MM.1S (cell line): Measurements from ENCODE around the gene NEDD4L.

Experiments used
- DNase-seq: peaks from one replicate; pipeline ENCODE4 v3.0.0-alpha.2; 2015
- H2AFZ ChIP-seq: fragments of 300-600 bp; sonication (generic); 2 replicates; pipeline ENCODE4 v1.6.0; 2016; ENCODE audit warnings: antibody characterized with exemption, low read length
- H3F3A ChIP-seq: fragments of 300-600 bp; sonication (generic); 2 replicates; pipeline ENCODE4 v1.6.1; 2016; ENCODE audit warnings: mild to moderate bottlenecking, antibody characterized with exemption, low read length, moderate library complexity, mixed read lengths; ENCODE audit not compliant: insufficient read depth
- H3K27ac ChIP-seq: fragments of 300-600 bp; sonication (generic); 2 replicates; pipeline ENCODE4 v1.5.1; 2016; ENCODE audit warnings: mild to moderate bottlenecking, low read length
- H3K27me3 ChIP-seq: fragments of 300-600 bp; sonication (generic); replicated peaks from 2 replicates; pipeline ENCODE4 v1.6.0; 2016; ENCODE audit warnings: low read length; ENCODE audit not compliant: insufficient read depth
- H3K36me3 ChIP-seq: fragments of 300-600 bp; sonication (generic); replicated peaks from 2 replicates; pipeline ENCODE4 v1.6.1; 2016; ENCODE audit warnings: mild to moderate bottlenecking, low read length, mixed read lengths; ENCODE audit not compliant: insufficient read depth
- H3K4me1 ChIP-seq: fragments of 300-600 bp; sonication (generic); 2 replicates; pipeline ENCODE4 v1.6.1; 2016; ENCODE audit warnings: low read length, mixed read lengths
- H3K4me2 ChIP-seq: fragments of 300-600 bp; sonication (generic); 2 replicates; pipeline ENCODE4 v1.6.0; 2016; ENCODE audit warnings: low read depth, low read length
- H3K4me3 ChIP-seq: fragments of 300-600 bp; sonication (generic); 2 replicates; pipeline ENCODE4 v1.5.1; 2016; ENCODE audit warnings: low read length, mixed read lengths
- H3K79me2 ChIP-seq: fragments of 300-600 bp; sonication (generic); 2 replicates; pipeline ENCODE4 v1.6.1; 2016; ENCODE audit warnings: mixed run types, low read length, mixed read lengths
- H3K9ac ChIP-seq: fragments of 300-600 bp; sonication (generic); 2 replicates; pipeline ENCODE4 v1.6.1; 2016; ENCODE audit warnings: low read length, mixed read lengths
- H3K9me2 ChIP-seq: fragments of 300-600 bp; sonication (generic); replicated peaks from 2 replicates; pipeline ENCODE4 v1.6.1; 2016; ENCODE audit warnings: mild to moderate bottlenecking, low read length, mixed read lengths; ENCODE audit not compliant: insufficient read depth
- H3K9me3 ChIP-seq: fragments of 300-600 bp; sonication (generic); replicated peaks from 2 replicates; pipeline ENCODE4 v1.6.1; 2016; ENCODE audit warnings: mild to moderate bottlenecking, low read length, mixed read lengths; ENCODE audit not compliant: insufficient read depth
- H4K20me1 ChIP-seq: fragments of 300-600 bp; sonication (generic); 2 replicates; pipeline ENCODE4 v1.6.1; 2016; ENCODE audit warnings: mild to moderate bottlenecking, low read length, moderate library complexity, mixed read lengths; ENCODE audit not compliant: insufficient read depth
- CTCF ChIP-seq: fragments of 300-600 bp; sonication (generic); IDR thresholded peaks from 2 replicates; pipeline ENCODE4 v1.5.1; 2016; ENCODE audit warnings: antibody characterized with exemption, low read length, mixed read lengths
- EZH2 ChIP-seq: fragments of 300-600 bp; sonication (generic); optimal IDR thresholded peaks from 2 replicates; pipeline ENCODE3; 2017; ENCODE audit warnings: low read depth, mild to moderate bottlenecking, antibody characterized with exemption, low read length, mixed read lengths
- EZH2phosphoT487 ChIP-seq: fragments of 300-600 bp; sonication (generic); IDR thresholded peaks from 2 replicates; pipeline ENCODE4 v1.6.1; 2018; ENCODE audit warnings: antibody characterized with exemption, low read length

Gene NEDD4L

GRCh38 chr18:58212274-58212673 is 168.2 kb downstream of the NEDD4L start:
- Histone ChIP-seq H3K4me2 (no peak overlapping the region), H3K4me1 (no peaks in the 10 kb centered on the region), H3K9me3 (no peaks in the 10 kb centered on the region)

GRCh38 chr18:58213440-58213839 is 169.4 kb downstream of the NEDD4L start:
- H3K27ac ChIP-seq, result no peak overlapping the region

More at GRCh38 chr18:58212274-58212673, 168.2 kb downstream of the NEDD4L start:
- Histone ChIP-seq H3K36me3 (no peaks in the 10 kb centered on the region), H3K27ac (no peak overlapping the region), H3F3A (no peaks in the 10 kb centered on the region), H3K79me2 (no peaks in the 10 kb centered on the region), H3K9ac (no peak overlapping the region), H2AFZ (no peak overlapping the region), H3K4me3 (no peak overlapping the region), H3K27me3 (no peaks in the 10 kb centered on the region), H3K9me2 (no peaks in the 10 kb centered on the region), H4K20me1 (no peaks in the 10 kb centered on the region)
- TF ChIP-seq EZH2 (no peak), CTCF (no peak), EZH2phosphoT487 (no peak)
- DNase-seq, result no peak

GRCh38 chr18:58215011-58215410 is 171.0 kb downstream of the NEDD4L start:
- Histone ChIP-seq H3K9ac (no peak overlapping the region), H4K20me1 (no peaks in the 10 kb centered on the region), H3K9me3 (no peaks in the 10 kb centered on the region), H3K36me3 (no peaks in the 10 kb centered on the region), H3K4me1 (no peaks in the 10 kb centered on the region), H3K9me2 (no peaks in the 10 kb centered on the region), H3F3A (no peaks in the 10 kb centered on the region), H3K4me3 (no peak overlapping the region), H3K27me3 (no peaks in the 10 kb centered on the region), H3K79me2 (no peaks in the 10 kb centered on the region), H2AFZ (no peak overlapping the region), H3K27ac (no peak overlapping the region), H3K4me2 (no peak overlapping the region)
- TF ChIP-seq EZH2 (no peak), EZH2phosphoT487 (no peak), CTCF (no peak)
- no peak for DNase-seq

More at GRCh38 chr18:58213440-58213839, 169.4 kb downstream of the NEDD4L start:
- Histone ChIP-seq H3K27me3 (no peaks in the 10 kb centered on the region), H3K4me3 (no peak overlapping the region), H3K9me3 (no peaks in the 10 kb centered on the region), H3F3A (no peaks in the 10 kb centered on the region), H2AFZ (no peak overlapping the region), H3K9ac (no peak overlapping the region), H3K36me3 (no peaks in the 10 kb centered on the region), H4K20me1 (no peaks in the 10 kb centered on the region), H3K79me2 (no peaks in the 10 kb centered on the region), H3K4me1 (no peaks in the 10 kb centered on the region), H3K4me2 (no peak overlapping the region), H3K9me2 (no peaks in the 10 kb centered on the region)
- no peak for DNase-seq
- TF ChIP-seq CTCF (no peak), EZH2phosphoT487 (no peak), EZH2 (no peak)
